HEK293T (cell line): ENCODE data around the gene B9D2.

Experiments
- BHLHE40 ChIP-seq: fragments of 450-650 bp; IDR thresholded peaks from 2 replicates; pipeline ENCODE4 v1.6.1; 2016; ENCODE audit warnings: mild to moderate bottlenecking, moderate library complexity, borderline replicate concordance
- CTBP1 ChIP-seq: fragments of 450-650 bp; IDR thresholded peaks from 2 replicates; pipeline ENCODE4 v1.6.1; 2016; ENCODE audit warnings: borderline replicate concordance
- ELF4 ChIP-seq: fragments of 450-650 bp; IDR thresholded peaks from 2 replicates; pipeline ENCODE4 v1.6.1; 2017; ENCODE audit warnings: antibody characterized with exemption
- FOXA1 ChIP-seq: fragments of 450-650 bp; IDR thresholded peaks from 2 replicates; pipeline ENCODE4 v1.6.1; 2016; ENCODE audit warnings: mild to moderate bottlenecking
- FOXK2 ChIP-seq: fragments of 450-650 bp; IDR thresholded peaks from 2 replicates; pipeline ENCODE4 v1.6.1; 2016; ENCODE audit warnings: mild to moderate bottlenecking
- FOXM1 ChIP-seq: fragments of 450-650 bp; IDR thresholded peaks from 2 replicates; pipeline ENCODE4 v1.6.1; 2017; ENCODE audit warnings: mild to moderate bottlenecking, borderline replicate concordance
- HDGF ChIP-seq: fragments of 450-650 bp; IDR thresholded peaks from 2 replicates; pipeline ENCODE4 v1.6.1; 2017; ENCODE audit warnings: antibody characterized with exemption, borderline replicate concordance
- SP1 ChIP-seq: fragments of 450-650 bp; IDR thresholded peaks from 2 replicates; pipeline ENCODE4 v1.6.1; 2017
- SUZ12 ChIP-seq: fragments of 450-650 bp; IDR thresholded peaks from 2 replicates; pipeline ENCODE4 v1.6.1; 2016; ENCODE audit warnings: mild to moderate bottlenecking
- ZNF384 ChIP-seq: fragments of 450-650 bp; IDR thresholded peaks from 2 replicates; pipeline ENCODE4 v1.6.1; 2016

- TF ChIP-seq HDGF (no peak), SUZ12 (no peak), SP1 (no peak), ELF4 (no peak), FOXK2 (no peak), BHLHE40 (no peak), FOXA1 (no peak), ZNF384 (no peak), CTBP1 (no peak), FOXM1 (no peak)
Observed at GRCh38 chr19:41322451-41322850, 41.5 kb downstream of the B9D2 start.
